OCI-LY3 (cell line): Measurements from ENCODE around the gene COPG1.

ENCODE experiments used
- H2AFZ ChIP-seq: fragments of 200-600, 300-600 bp; shearing (Covaris generic); 2 replicates; pipeline ENCODE4 v1.6.0; 2014; ENCODE audit warnings: antibody characterized with exemption, low read depth, low read length
- H3K27ac ChIP-seq: fragments of 200-600, 300-600 bp; sonication (generic); 2 replicates; pipeline ENCODE4 v1.5.1; 2014; ENCODE audit warnings: mild to moderate bottlenecking, low read length, moderate library complexity, mixed read lengths
- H3K27me3 ChIP-seq: fragments of 200-600, 300-600 bp; sonication (generic); 2 replicates; pipeline ENCODE4 v1.6.1; 2014; ENCODE audit warnings: low read depth, low read length, mixed read lengths
- H3K36me3 ChIP-seq: fragments of 200-600, 300-600 bp; sonication (generic); replicated peaks from 2 replicates; pipeline ENCODE3; 2014; ENCODE audit warnings: low read depth, low read length, mixed read lengths
- H3K4me1 ChIP-seq: fragments of 300-600, 200-600 bp; sonication (generic); 2 replicates; pipeline ENCODE4 v1.6.1; 2014; ENCODE audit warnings: low read length, mixed read lengths
- H3K4me2 ChIP-seq: fragments of 200-600, 300-600 bp; sonication (generic); 2 replicates; pipeline ENCODE4 v1.6.1; 2014; ENCODE audit warnings: low read length, mixed read lengths
- H3K4me3 ChIP-seq: fragments of 300-600, 200-600 bp; sonication (generic); 2 replicates; pipeline ENCODE4 v1.5.1; 2014; ENCODE audit warnings: antibody characterized with exemption, mild to moderate bottlenecking, low read length, moderate library complexity
- H3K79me2 ChIP-seq: fragments of 300-600, 200-600 bp; shearing (Covaris generic); 2 replicates; pipeline ENCODE4 v1.6.1; 2014; ENCODE audit warnings: mild to moderate bottlenecking, low read length, mixed read lengths
- H3K9ac ChIP-seq: fragments of 300-600, 200-600 bp; shearing (Covaris generic); 2 replicates; pipeline ENCODE4 v1.6.0; 2014; ENCODE audit warnings: mild to moderate bottlenecking, low read length, moderate library complexity
- H3K9me3 ChIP-seq: fragments of 200-600, 300-600 bp; shearing (Covaris generic); 2 replicates; pipeline ENCODE4 v1.6.1; 2014; ENCODE audit warnings: low read length, mixed read lengths; ENCODE audit not compliant: insufficient read depth
- H4K20me1 ChIP-seq: fragments of 200-600, 300-600 bp; sonication (generic); 2 replicates; pipeline ENCODE4 v1.6.1; 2016; ENCODE audit warnings: low read length, mixed read lengths; ENCODE audit not compliant: insufficient read depth
- CTCF ChIP-seq: fragments of 200-600, 300-600 bp; sonication (generic); IDR thresholded peaks from 2 replicates; pipeline ENCODE4 v1.5.1; 2014; ENCODE audit warnings: antibody characterized with exemption, low read length, low read depth
- EZH2phosphoT487 ChIP-seq: fragments of 200-600 bp; shearing (Covaris generic); IDR thresholded peaks from 2 replicates; pipeline ENCODE4 v1.6.1; 2018; ENCODE audit warnings: antibody characterized with exemption, mixed run types, low read depth

Gene COPG1

GRCh38 chr3:129313665-129314385 lies 64.4 kb downstream of the COPG1 start:
- H3K36me3 ChIP-seq: no peaks in the 10 kb centered on the region
- no peaks in the 10 kb centered on the region; the same call in 1 of the 2 replicates for H4K20me1 ChIP-seq
- no peak overlapping the region for H2AFZ ChIP-seq
- H3K27me3 ChIP-seq: peaks cover 35% of the 10 kb centered on the region
- no peak overlapping the region for H3K4me3 ChIP-seq
- H3K79me2 ChIP-seq: no peaks in the 10 kb centered on the region
- TF ChIP-seq EZH2phosphoT487 (no peak), CTCF (no peak)
- H3K9ac ChIP-seq: no peak overlapping the region
- H3K27ac ChIP-seq: no peak overlapping the region
- no peak overlapping the region for H3K4me2 ChIP-seq
- H3K9me3 ChIP-seq: no peaks in the 10 kb centered on the region
- H3K4me1 ChIP-seq: peaks cover 9% of the 10 kb centered on the region; the same call in 1 of the 2 replicates

GRCh38 chr3:129314386-129315222 lies 65.2 kb downstream of the COPG1 start:
- Histone ChIP-seq H3K9me3 (no peaks in the 10 kb centered on the region), H4K20me1 (no peaks in the 10 kb centered on the region; the same call in 1 of the 2 replicates), H3K36me3 (no peaks in the 10 kb centered on the region), H3K27me3 (peaks cover 39% of the 10 kb centered on the region), H3K4me1 (peaks cover 9% of the 10 kb centered on the region; the same call in 1 of the 2 replicates), H3K4me3 (no peak overlapping the region), H3K4me2 (no peak overlapping the region), H2AFZ (no peak overlapping the region), H3K27ac (no peak overlapping the region), H3K79me2 (no peaks in the 10 kb centered on the region), H3K9ac (no peak overlapping the region)
- no peak for TF ChIP-seq CTCF
- TF ChIP-seq EZH2phosphoT487: no peak

- H3K27ac ChIP-seq: no peak overlapping the region
- no peak overlapping the region for H3K9ac ChIP-seq
- H3K79me2 ChIP-seq: no peaks in the 10 kb centered on the region
- H4K20me1 ChIP-seq: no peaks in the 10 kb centered on the region; the same call in 1 of the 2 replicates
- peak overlapping the region; percentile 92 for H3K4me3 ChIP-seq
- peaks cover 3% of the 10 kb centered on the region; the same call in 1 of the 2 replicates for H3K4me1 ChIP-seq
- H3K36me3 ChIP-seq: no peaks in the 10 kb centered on the region
- H2AFZ ChIP-seq: no peak overlapping the region
- TF ChIP-seq EZH2phosphoT487 (no peak), CTCF (no peak)
- H3K4me2 ChIP-seq: peak overlapping the region; percentile 75
- peaks cover 46% of the 10 kb centered on the region for H3K27me3 ChIP-seq
- no peaks in the 10 kb centered on the region for H3K9me3 ChIP-seq
These were observed 66.0 kb downstream of the COPG1 start for GRCh38 chr3:129315223-129315997.

GRCh38 chr3:129315998-129316247 lies 66.5 kb downstream of the COPG1 start:
- Histone ChIP-seq H3K27ac (no peak overlapping the region), H4K20me1 (no peaks in the 10 kb centered on the region; the same call in 1 of the 2 replicates), H3K4me2 (peak overlapping the region; percentile 75), H3K79me2 (no peaks in the 10 kb centered on the region), H3K9ac (peak overlapping the region; percentile 64), H3K36me3 (no peaks in the 10 kb centered on the region), H3K4me3 (peak overlapping the region; percentile 92), H3K27me3 (peaks cover 42% of the 10 kb centered on the region), H2AFZ (peak overlapping the region; percentile 91), H3K9me3 (no peaks in the 10 kb centered on the region), H3K4me1 (no peaks in the 10 kb centered on the region; the same call in 1 of the 2 replicates)
- TF ChIP-seq EZH2phosphoT487 (no peak), CTCF (no peak)
